Small intestine (tissue), 7 donors: ENCODE results near the gene RTN4RL1. TPM values are rescaled to one million over a fixed set of nuclear protein-coding genes. Genes with fewer than 3 reads are reported as not detected.

Experiments
- DNase-seq, 2 donors: peaks; one replicate each; pipeline versions ENCODE4 v3.0.0 to v3.0.0-alpha.2; 2013
- FAIRE-seq: peaks from 2 replicates; lab custom pipeline; 2012; peaks lifted over from hg19 to GRCh38; lab: Jason Lieb, UNC
- H3K27ac ChIP-seq, 3 donors: one replicate each; pipeline ENCODE4 v1.5.1; 2013; ENCODE audit warnings: low read length in 2 of 3, mild to moderate bottlenecking in 2 of 3, control low read depth in 1 of 3, inconsistent platforms in 1 of 3, low read depth in 1 of 3, moderate library complexity in 1 of 3
- H3K27me3 ChIP-seq, 3 donors: one replicate each; pipeline ENCODE4 v1.6.1; 2013; ENCODE audit warnings: low read length in 3 of 3, inconsistent platforms in 1 of 3; ENCODE audit not compliant: control insufficient read depth in 3 of 3, insufficient read depth in 3 of 3
- H3K36me3 ChIP-seq, 3 donors: one replicate each; pipeline ENCODE4 v1.6.1; 2013; ENCODE audit warnings: low read length in 3 of 3, inconsistent platforms in 1 of 3, low read depth in 1 of 3, mild to moderate bottlenecking in 1 of 3, moderate library complexity in 1 of 3; ENCODE audit not compliant: control insufficient read depth in 3 of 3, insufficient read depth in 2 of 3
- H3K4me1 ChIP-seq, 3 donors: one replicate each; pipeline ENCODE4 v1.6.1; 2013; ENCODE audit warnings: low read length in 2 of 3, inconsistent platforms in 1 of 3, low read depth in 1 of 3, mild to moderate bottlenecking in 1 of 3, moderate library complexity in 1 of 3; ENCODE audit not compliant: control insufficient read depth in 3 of 3, insufficient read depth in 2 of 3
- H3K4me3 ChIP-seq, 3 donors: one replicate each; pipeline ENCODE4 v1.5.1; 2013; ENCODE audit warnings: low read length in 3 of 3, control low read depth in 1 of 3, inconsistent platforms in 1 of 3, low read depth in 1 of 3, mild to moderate bottlenecking in 1 of 3, moderate library complexity in 1 of 3
- H3K9me3 ChIP-seq, 2 donors: one replicate each; pipeline ENCODE4 v1.6.1; 2013; ENCODE audit warnings: low read depth in 1 of 2, low read length in 1 of 2; ENCODE audit not compliant: control insufficient read depth in 2 of 2, insufficient read depth in 1 of 2
- WGBS, 3 donors: extraction: QIAGEN DNeasy Blood & Tissue Kit; methylation state at CpG; one replicate each; pipeline ENCODE4 v1.1.7; 2013; 5-methylcytosine and 5-hydroxymethylcytosine counted together
- polyA plus RNA-seq, 4 donors: library from polyadenylated mRNA; stranded (reverse) in 3 of 4; unstranded in 1 of 4; fragments of 200-250 nt in 3 of 4; fragments of 120-200 nt in 1 of 4; gene quantifications; one replicate each; pipeline versions ENCODE4 v1.2.1 to v1.2.3, GENCODE V29; 2013
- donor health status: healthy with polysubstance abuse.
- donor health status: control.
- donor health status: control.
- donor health status: Bipolar disorder and iron deficiency.
- donor health status: healthy.

The RTN4RL1 gene
- polyA plus RNA-seq, 4 donors = 0.25 to 1.0 TPM; not detected in 2

- WGBS, 3 donors = 1% methylated on average over 55 to 59 of the region's 59 CpGs
- FAIRE-seq (no peak), DNase-seq (peak; percentile 89 to 90)
- Histone ChIP-seq H3K4me1 (peaks cover 2 to 18% (median 9%) of the 10 kb centered on the region in 3 donors), H3K36me3 (peaks cover 0 to 15% (median 0%) of the 10 kb centered on the region in 3 donors), H3K4me3 (peak within 1 kb of the TSS; percentile 96 to 99 (median 98)), H3K27me3 (peaks cover 2 to 43% (median 5%) of the 10 kb centered on the region in 3 donors), H3K9me3 (no peaks in the 10 kb centered on the region), H3K27ac (peak within 1 kb of the TSS in 2 of 3 donors; percentile 15 to 57)
These were observed 5.0 kb upstream of the RTN4RL1 start, which contains the start of gene DPH1 for GRCh38 chr17:2029911-2030778. Gene DPH1, plus strand, starts transcription at chr17:2030153. Its CDS starts 17 bp downstream, at chr17:2030170.

DNA sequence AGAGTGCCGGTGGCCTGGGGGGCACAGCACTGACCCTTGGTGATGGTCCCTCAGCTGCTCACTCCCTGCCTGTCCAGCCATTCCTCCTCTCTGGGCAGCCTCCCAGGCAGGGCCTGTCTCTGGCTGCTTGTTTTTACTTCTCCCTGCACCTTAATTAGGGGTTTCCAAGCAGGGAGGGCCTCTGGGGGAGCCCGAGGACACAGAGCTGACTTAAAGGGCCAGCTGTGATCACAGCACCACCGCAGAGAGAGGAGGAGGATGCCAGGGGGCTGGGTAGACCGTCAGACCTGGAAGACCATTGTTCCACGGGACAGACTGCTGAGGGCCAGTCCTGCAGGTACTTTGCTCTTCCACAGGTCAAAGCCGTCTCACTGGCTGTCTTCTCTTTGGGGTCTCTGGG lies 3.6 kb upstream of the RTN4RL1 start:
- Histone ChIP-seq H3K4me1 (peaks cover 2 to 24% (median 9%) of the 10 kb centered on the region in 3 donors), H3K27me3 (peaks cover 6 to 53% (median 16%) of the 10 kb centered on the region in 3 donors)

DNA sequence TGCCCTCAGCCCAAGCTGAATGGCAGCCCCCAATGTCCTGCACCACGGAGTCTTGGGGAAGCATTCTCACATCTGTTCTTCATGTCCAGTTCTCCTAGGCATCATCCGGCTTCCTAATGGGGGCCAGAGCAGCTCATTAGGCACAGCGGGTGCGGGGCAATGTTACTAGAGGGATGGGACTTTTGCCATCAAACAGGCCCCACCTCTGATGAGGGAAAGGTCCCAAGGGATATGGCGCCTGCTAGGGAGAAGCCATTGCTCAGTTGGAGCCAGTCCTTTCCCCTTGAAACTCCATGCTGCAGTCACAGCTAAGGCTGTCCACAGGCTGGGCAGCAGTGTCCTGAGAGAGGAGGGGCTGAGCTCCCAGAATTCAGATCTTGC lies 3.1 kb upstream of the RTN4RL1 start:
- Histone ChIP-seq H3K27ac (no peak overlapping the region), H3K27me3 (peaks cover 6 to 58% (median 21%) of the 10 kb centered on the region in 3 donors), H3K9me3 (no peaks in the 10 kb centered on the region), H3K4me1 (peaks cover 2 to 24% (median 9%) of the 10 kb centered on the region in 3 donors), H3K4me3 (no peak overlapping the region), H3K36me3 (peaks cover 0 to under 1% (median 0%) of the 10 kb centered on the region in 3 donors)
- FAIRE-seq (no peak), DNase-seq (no peak)
- 77 to 85% (median 79%) methylated on average over 5 of the region's 5 CpGs for WGBS, 3 donors

More for the DNA sequence above, 3.6 kb upstream of the RTN4RL1 start:
- Histone ChIP-seq H3K9me3 (no peaks in the 10 kb centered on the region), H3K27ac (no peak overlapping the region), H3K4me3 (no peak overlapping the region), H3K36me3 (peaks cover 0 to 6% (median 0%) of the 10 kb centered on the region in 3 donors)
- no peak for DNase-seq
- 34 to 54% (median 46%) methylated on average over 6 of the region's 6 CpGs for WGBS, 3 donors
- FAIRE-seq = no peak

GRCh38 chr17:2027528-2028233 lies 2.5 kb upstream of the RTN4RL1 start:
- DNase-seq (no peak), FAIRE-seq (no peak)
- Histone ChIP-seq H3K4me1 (peaks cover 2 to 24% (median 9%) of the 10 kb centered on the region in 3 donors), H3K27me3 (peaks cover 6 to 63% (median 23%) of the 10 kb centered on the region in 3 donors), H3K27ac (no peak overlapping the region), H3K4me3 (no peak overlapping the region), H3K36me3 (no peaks in the 10 kb centered on the region), H3K9me3 (no peaks in the 10 kb centered on the region)
- whole genome bisulfite sequencing, 3 donors = 54 to 73% (median 54%) methylated on average over 11 of the region's 11 CpGs

DNA sequence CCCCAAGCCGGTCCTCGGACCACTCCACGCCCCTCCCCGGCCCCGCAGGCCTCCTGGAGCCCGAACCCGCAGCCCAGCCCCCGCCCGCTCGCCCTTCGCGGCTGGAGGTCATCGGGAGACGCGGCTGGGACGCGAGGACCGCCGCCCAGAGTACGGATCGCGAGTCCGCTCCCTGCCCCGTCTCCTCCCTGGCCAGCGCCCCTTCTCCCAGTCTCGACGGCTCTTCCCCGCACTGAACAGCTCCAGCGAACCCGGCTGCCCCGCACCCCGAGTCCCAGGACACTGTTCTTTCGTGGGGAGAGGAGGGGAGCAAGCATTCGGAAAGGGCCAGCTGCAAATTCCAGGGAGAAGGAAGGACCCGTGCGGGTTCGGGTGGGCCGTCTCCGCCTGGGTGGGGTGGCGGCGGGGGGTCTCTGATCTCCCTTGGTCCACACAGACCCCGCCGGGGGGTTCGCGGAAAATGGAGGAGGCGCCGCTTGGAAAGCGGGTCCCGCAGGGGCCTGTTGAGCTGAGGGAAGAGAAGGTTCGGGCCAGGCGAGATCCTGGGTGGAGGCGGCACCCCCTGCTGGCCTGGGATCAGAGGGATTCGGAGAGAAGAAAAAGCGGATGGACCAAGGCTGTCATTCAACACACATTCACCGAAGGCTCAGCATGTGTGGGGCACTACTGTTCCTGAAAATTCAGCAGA lies 632 bp upstream of the RTN4RL1 start:
- H3K36me3 ChIP-seq = no peaks in the 10 kb centered on the region
- H3K9me3 ChIP-seq = no peaks in the 10 kb centered on the region
- FAIRE-seq (no peak), DNase-seq (peak; percentile 73 to 83)
- H3K27ac ChIP-seq = no peak overlapping the region
- peaks cover 0 to 19% (median 5%) of the 10 kb centered on the region in 3 donors for H3K4me1 ChIP-seq
- peak overlapping the region; percentile 32 to 51 (median 47) for H3K4me3 ChIP-seq
- WGBS, 3 donors = 1 to 3% (median 2%) methylated on average over 33 to 55 of the region's 55 CpGs
- peaks cover 6 to 82% (median 23%) of the 10 kb centered on the region in 3 donors for H3K27me3 ChIP-seq

GRCh38 chr17:2024572-2025219 lies 438 bp downstream of the RTN4RL1 start:
- WGBS, 3 donors = 1 to 2% (median 1%) methylated on average over 48 to 73 of the region's 73 CpGs
- no peaks in the 10 kb centered on the region for H3K36me3 ChIP-seq
- peak overlapping the region in 2 of 3 donors; percentile 47 to 51 for H3K4me3 ChIP-seq
- peaks cover 0 to 17% (median 3%) of the 10 kb centered on the region in 3 donors for H3K4me1 ChIP-seq
- FAIRE-seq = no peak
- H3K27me3 ChIP-seq = peaks cover 6 to 91% (median 23%) of the 10 kb centered on the region in 3 donors
- no peak overlapping the region for H3K27ac ChIP-seq
- H3K9me3 ChIP-seq = no peaks in the 10 kb centered on the region
- peak in 1 of 2 donors; percentile 30 for DNase-seq

GRCh38 chr17:2023692-2024571 lies 1.2 kb downstream of the RTN4RL1 start:
- Histone ChIP-seq H3K27ac (no peak overlapping the region), H3K4me3 (peak overlapping the region in 1 of 3 donors; percentile 47), H3K9me3 (no peaks in the 10 kb centered on the region), H3K4me1 (peaks cover 0 to 15% (median 0%) of the 10 kb centered on the region in 3 donors), H3K27me3 (peaks cover 6 to 90% (median 25%) of the 10 kb centered on the region in 3 donors), H3K36me3 (no peaks in the 10 kb centered on the region)
- peak in 1 of 2 donors; percentile 62 for DNase-seq
- FAIRE-seq = no peak
- WGBS, 3 donors = 1 to 4% (median 2%) methylated on average over 67 to 85 of the region's 85 CpGs
